Gastroesophageal sphincter (tissue), 3 donors: ENCODE results near the gene STAM.

Experiments
- CTCF ChIP-seq, 4 experiments: fragments of 200-600 bp in 2 of 4; fragments of 450-650 bp in 2 of 4; sonication (generic) in 1 of 4; IDR thresholded peaks; one replicate each; pipeline ENCODE4 v1.5.1; 2017 to 2019; ENCODE audit warnings: antibody characterized with exemption in 4 of 4, mild to moderate bottlenecking in 2 of 4, moderate library complexity in 2 of 4
- EP300 ChIP-seq: sonication (generic); formaldehyde crosslinking; IDR thresholded peaks from one replicate; pipeline ENCODE4 v1.6.1; 2017; ENCODE audit warnings: antibody characterized with exemption, mild to moderate bottlenecking
- POLR2A ChIP-seq, 2 donors: fragments of 450-650 bp; IDR thresholded peaks; one replicate each; pipeline ENCODE4 v1.6.1; 2017; ENCODE audit warnings: antibody characterized with exemption in 2 of 2, mild to moderate bottlenecking in 2 of 2, moderate library complexity in 1 of 2
- POLR2AphosphoS5 ChIP-seq: sonication (generic); formaldehyde crosslinking; IDR thresholded peaks from one replicate; pipeline ENCODE4 v1.6.1; 2017; ENCODE audit warnings: antibody characterized with exemption

- TF ChIP-seq CTCF (IDR thresholded peaks at IDR 0.05): no peak
- no peak for TF ChIP-seq EP300
- no peak for TF ChIP-seq POLR2AphosphoS5
- TF ChIP-seq POLR2A (IDR thresholded peaks at IDR 0.05): no peak
Observed at GRCh38 chr10:17662193-17663138, 18.5 kb downstream of the STAM start.
